HEK293 (cell line): ENCODE measurements around the gene TP73.

Experiments
- CTCF ChIA-PET: fragments of 350-600 bp; formaldehyde crosslinking; extraction: SDS; loops from one replicate; lab custom pipeline; 2021; ENCODE audit warnings: antibody characterized with exemption; lab: Yijun Ruan, JAX
- POLR2A ChIA-PET: fragments of 300-600 bp; formaldehyde crosslinking; extraction: SDS; loops from one replicate; lab custom pipeline; 2020; ENCODE audit warnings: antibody characterized with exemption, inconsistent platforms; lab: Yijun Ruan, JAX
- H3K27ac ChIP-seq: fragments of 200-500 bp; sonication (Bioruptor generic); 2 replicates; pipeline ENCODE4 v1.5.1; 2014; ENCODE audit warnings: low read depth, low read length, control low read depth, inconsistent platforms; ENCODE audit errors: extremely low read depth
- H3K36me3 ChIP-seq, 2 experiments: fragments of 200-500 bp in 1 of 2; sonication (Bioruptor generic) in 1 of 2; 1 replicate in 1 of 2; 2 replicates in 1 of 2; pipeline ENCODE4 v1.5.1; 2014 to 2017; ENCODE audit warnings: inconsistent platforms in 2 of 2, low read length in 2 of 2; ENCODE audit not compliant: control insufficient read depth in 2 of 2, insufficient read depth in 1 of 2
- H3K4me1 ChIP-seq: fragments of 200-500 bp; sonication (Bioruptor generic); 2 replicates; pipeline ENCODE4 v1.5.1; 2014; ENCODE audit warnings: mild to moderate bottlenecking, low read length, inconsistent platforms; ENCODE audit not compliant: control insufficient read depth, insufficient read depth
- H3K4me3 ChIP-seq: 2 replicates; pipeline ENCODE4 v1.5.1; 2011; ENCODE audit warnings: low read depth, mild to moderate bottlenecking, control low read depth, low read length, moderate library complexity
- H3K9me3 ChIP-seq: fragments of 200-500 bp; sonication (Bioruptor generic); 2 replicates; pipeline ENCODE4 v1.5.1; 2014; ENCODE audit warnings: low read depth, low read length, inconsistent platforms; ENCODE audit not compliant: control insufficient read depth, insufficient read depth
- GLI2 ChIP-seq: fragments of 450-650 bp; formaldehyde crosslinking; IDR thresholded peaks from 2 replicates; pipeline ENCODE4; 2017; ENCODE audit warnings: missing biosample characterization, missing genetic modification characterization, low read depth, borderline replicate concordance
- SP2 ChIP-seq: fragments of 450-650 bp; formaldehyde crosslinking; IDR thresholded peaks from 2 replicates; pipeline ENCODE4 v1.5.1; 2016; ENCODE audit warnings: missing biosample characterization, missing genetic modification characterization
- ZNF274 ChIP-seq, 2 experiments: fragments of 200-500 bp in 1 of 2; fragments of 450-650 bp in 1 of 2; sonication (Bioruptor generic) in 1 of 2; formaldehyde crosslinking in 1 of 2; IDR thresholded peaks; 2 replicates each; pipeline versions ENCODE4 v1.5.1 to v1.6.1; 2014 to 2016; ENCODE audit warnings: borderline replicate concordance in 1 of 2, inconsistent platforms in 1 of 2, low read length in 1 of 2, missing biosample characterization in 1 of 2, missing genetic modification characterization in 1 of 2
- ZNF473 ChIP-seq: fragments of 450-650 bp; formaldehyde crosslinking; IDR thresholded peaks from 2 replicates; pipeline ENCODE4 v1.5.1; 2017; ENCODE audit warnings: missing biosample characterization, missing genetic modification characterization
- ZNF548 ChIP-seq: fragments of 450-650 bp; formaldehyde crosslinking; IDR thresholded peaks from 2 replicates; pipeline ENCODE4 v1.5.1; 2016; ENCODE audit warnings: missing biosample characterization, missing genetic modification characterization
- ZNF600 ChIP-seq: fragments of 450-650 bp; formaldehyde crosslinking; IDR thresholded peaks from 2 replicates; pipeline ENCODE4 v1.5.1; 2016; ENCODE audit warnings: missing biosample characterization, missing genetic modification characterization
- ZNF660 ChIP-seq: fragments of 450-650 bp; IDR thresholded peaks from 2 replicates; pipeline ENCODE4 v1.5.1; 2018; ENCODE audit warnings: missing biosample characterization, mild to moderate bottlenecking, missing genetic modification characterization

Gene TP73

GRCh38 chr1:3785456-3786157 lies 133.3 kb downstream of the TP73 start:
- Histone ChIP-seq H3K27ac (no peak overlapping the region), H3K4me3 (no peak overlapping the region), H3K36me3 (peaks cover 33 to 100% of the 10 kb centered on the region in 2 experiments), H3K9me3 (no peaks in the 10 kb centered on the region), H3K4me1 (no peaks in the 10 kb centered on the region)
- POLR2A ChIA-PET: interaction anchor here (1.7 kb wide), 1 partner anchor 11 kb away, joined by 5 read pairs; the partner anchor contains the start of gene LRRC47
- TF ChIP-seq ZNF600 (tag by site-specific recombination): no peak
- 0 out of 2 replicates have a peak, but pooled peaks have one; percentile 16 for TF ChIP-seq ZNF660
- TF ChIP-seq ZNF548 (tag by site-specific recombination): no peak
- TF ChIP-seq ZNF473 (tag by site-specific recombination): no peak
- no peak for TF ChIP-seq GLI2
- TF ChIP-seq SP2: no peak
- no peak for TF ChIP-seq ZNF274 (IDR thresholded peaks at IDR 0.05; ENCODE audit: low read length)
- no peak for TF ChIP-seq ZNF274 (tag by site-specific recombination; IDR thresholded peaks at IDR 0.05; ENCODE audit: borderline replicate concordance)
- CTCF ChIA-PET: interaction anchor here (1.2 to 1.9 kb wide), 3 partner anchors 10 to 333 kb away, joined by 3 to 11 read pairs (median 4); no protein-coding TSS in a partner anchor
